Caco-2 (cell line): ENCODE data around the gene DOCK10. TPM values are rescaled to one million over a fixed set of nuclear protein-coding genes. Genes with fewer than 3 reads are reported as not detected.

Experiments
- BruUV-seq: library from RNA; stranded (reverse); fragments of 400-500 nt; replicated peaks from 2 replicates; lab custom pipeline; 2021; lab: Mats Ljungman, UMichigan
- CTCF ChIA-PET: fragments of 300-600 bp; sonication (Branson Sonifier 250); formaldehyde crosslinking; loops from one replicate; lab custom pipeline; 2022; ENCODE audit warnings: antibody characterized with exemption; lab: Charles Lee
- POLR2A ChIA-PET: fragments of 300-600 bp; sonication (Branson Sonifier 250); formaldehyde crosslinking; loops from one replicate; lab custom pipeline; 2022; ENCODE audit warnings: antibody characterized with exemption; lab: Charles Lee
- DNase-seq, 2 experiments: peaks; one replicate each; pipeline versions ENCODE4 v3.0.0 to v3.0.0-alpha.2; 2020 to 2022
- H3K27me3 ChIP-seq: replicated peaks from 2 replicates; pipeline ENCODE4 v1.6.0; 2011; ENCODE audit warnings: low read length; ENCODE audit not compliant: control insufficient read depth, insufficient read depth
- H3K36me3 ChIP-seq: 2 replicates; pipeline ENCODE4 v1.5.1; 2011; ENCODE audit warnings: low read length; ENCODE audit not compliant: control insufficient read depth, insufficient read depth
- H3K4me1 ChIP-seq: fragments of 250-450 bp; sonication (Bioruptor Pico); 2 replicates; pipeline ENCODE4 v1.5.1; 2020; ENCODE audit warnings: mild to moderate bottlenecking
- H3K4me3 ChIP-seq: 2 replicates; pipeline ENCODE4 v1.5.1; 2011; ENCODE audit warnings: low read depth, mild to moderate bottlenecking, control low read depth, low read length
- H3K9me3 ChIP-seq: fragments of 250-450 bp; sonication (Bioruptor Pico); 2 replicates; pipeline ENCODE4 v1.5.1; 2020; ENCODE audit warnings: mild to moderate bottlenecking, moderate library complexity
- H3K27ac Mint-ChIP-seq: one replicate; pipeline ENCODE4 v1.8.0; 2022; ENCODE audit warnings: mixed read lengths; ENCODE audit not compliant: unreplicated experiment
- H3K27me3 Mint-ChIP-seq: one replicate; pipeline ENCODE4 v1.8.0; 2022; ENCODE audit warnings: mixed read lengths; ENCODE audit not compliant: insufficient read depth, unreplicated experiment
- H3K36me3 Mint-ChIP-seq: one replicate; pipeline ENCODE4 v1.8.0; 2022; ENCODE audit warnings: mild to moderate bottlenecking, mixed read lengths; ENCODE audit not compliant: insufficient read depth, unreplicated experiment
- H3K4me1 Mint-ChIP-seq: one replicate; pipeline ENCODE4 v1.8.0; 2022; ENCODE audit warnings: low read depth, mixed read lengths; ENCODE audit not compliant: unreplicated experiment
- H3K4me3 Mint-ChIP-seq: one replicate; pipeline ENCODE4 v1.8.0; 2022; ENCODE audit warnings: mild to moderate bottlenecking, moderate library complexity, mixed read lengths; ENCODE audit not compliant: unreplicated experiment
- H3K9me3 Mint-ChIP-seq: one replicate; pipeline ENCODE4 v1.8.0; 2022; ENCODE audit warnings: mixed read lengths; ENCODE audit not compliant: unreplicated experiment
- intact Hi-C: fragments of 100-400 bp; cut with micrococcal nuclease; formaldehyde crosslinking; loops from one replicate; pipeline ENCODE4 v1.10.0; 2022; ENCODE audit not compliant: unreplicated experiment
- total RNA-seq: library from RNA; stranded (reverse); gene quantifications from 2 replicates; pipeline ENCODE4 v1.2.3, GENCODE V29; 2022
- TF ChIP-seq, protein P1 (sequence below), 2 experiments: fragments of 200-600 bp in 1 of 2; IDR thresholded peaks; 1 replicate in 1 of 2; 2 replicates in 1 of 2; pipeline versions ENCODE4 v1.5.1 to v1.8.0; 2011 to 2022; ENCODE audit warnings: antibody characterized with exemption in 1 of 2, control low read depth in 1 of 2, inconsistent platforms in 1 of 2, low read depth in 1 of 2, low read length in 1 of 2, mild to moderate bottlenecking in 1 of 2, moderate library complexity in 1 of 2; ENCODE audit not compliant: insufficient read depth in 1 of 2, severe bottlenecking in 1 of 2, unreplicated experiment in 1 of 2

DOCK10 gene
- total RNA-seq, 1 experiment from 2014 or later = not detected

GRCh38 chr2:224970311-224970710, 72.0 kb downstream of the DOCK10 start:
- Histone ChIP-seq H3K36me3 (no peaks in the 10 kb centered on the region), H3K4me3 (no peak overlapping the region), H3K4me1 (no peaks in the 10 kb centered on the region), H3K27me3 (no peaks in the 10 kb centered on the region), H3K9me3 (no peaks in the 10 kb centered on the region)
- Mint-ChIP-seq H3K4me1 (no peaks in the 10 kb centered on the region), H3K9me3 (no peaks in the 10 kb centered on the region), H3K36me3 (no peaks in the 10 kb centered on the region), H3K27me3 (no peaks in the 10 kb centered on the region), H3K27ac (no peak overlapping the region), H3K4me3 (no peak overlapping the region)
- ChIA-PET POLR2A (no interaction called here), CTCF (no interaction called here)
- intact Hi-C loops = no loop called here
- TF ChIP-seq, protein P1, sequence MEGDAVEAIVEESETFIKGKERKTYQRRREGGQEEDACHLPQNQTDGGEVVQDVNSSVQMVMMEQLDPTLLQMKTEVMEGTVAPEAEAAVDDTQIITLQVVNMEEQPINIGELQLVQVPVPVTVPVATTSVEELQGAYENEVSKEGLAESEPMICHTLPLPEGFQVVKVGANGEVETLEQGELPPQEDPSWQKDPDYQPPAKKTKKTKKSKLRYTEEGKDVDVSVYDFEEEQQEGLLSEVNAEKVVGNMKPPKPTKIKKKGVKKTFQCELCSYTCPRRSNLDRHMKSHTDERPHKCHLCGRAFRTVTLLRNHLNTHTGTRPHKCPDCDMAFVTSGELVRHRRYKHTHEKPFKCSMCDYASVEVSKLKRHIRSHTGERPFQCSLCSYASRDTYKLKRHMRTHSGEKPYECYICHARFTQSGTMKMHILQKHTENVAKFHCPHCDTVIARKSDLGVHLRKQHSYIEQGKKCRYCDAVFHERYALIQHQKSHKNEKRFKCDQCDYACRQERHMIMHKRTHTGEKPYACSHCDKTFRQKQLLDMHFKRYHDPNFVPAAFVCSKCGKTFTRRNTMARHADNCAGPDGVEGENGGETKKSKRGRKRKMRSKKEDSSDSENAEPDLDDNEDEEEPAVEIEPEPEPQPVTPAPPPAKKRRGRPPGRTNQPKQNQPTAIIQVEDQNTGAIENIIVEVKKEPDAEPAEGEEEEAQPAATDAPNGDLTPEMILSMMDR (IDR thresholded peaks at IDR 0.05; ENCODE audit: insufficient read depth in 1 of 2, low read depth in 1 of 2, low read length in 1 of 2, severe bottlenecking in 1 of 2, unreplicated experiment in 1 of 2) = no peak
- no peak for DNase-seq
- BruUV-seq = no TSS peak

GRCh38 chr2:224969633-224970260, 72.5 kb downstream of the DOCK10 start:
- intact Hi-C loops = no loop called here
- Histone ChIP-seq H3K9me3 (no peaks in the 10 kb centered on the region), H3K27me3 (no peaks in the 10 kb centered on the region), H3K4me1 (no peaks in the 10 kb centered on the region), H3K36me3 (no peaks in the 10 kb centered on the region), H3K4me3 (no peak overlapping the region)
- Mint-ChIP-seq H3K4me1 (no peaks in the 10 kb centered on the region), H3K4me3 (no peak overlapping the region), H3K36me3 (no peaks in the 10 kb centered on the region), H3K27me3 (no peaks in the 10 kb centered on the region), H3K9me3 (no peaks in the 10 kb centered on the region), H3K27ac (no peak overlapping the region)
- TF ChIP-seq, protein P1 (IDR thresholded peaks at IDR 0.05; ENCODE audit: insufficient read depth in 1 of 2, low read depth in 1 of 2, low read length in 1 of 2, severe bottlenecking in 1 of 2, unreplicated experiment in 1 of 2) = no peak
- ChIA-PET POLR2A (no interaction called here), CTCF (no interaction called here)
- BruUV-seq = no TSS peak
- DNase-seq = no peak

- Mint-ChIP-seq H3K4me1 (no peaks in the 10 kb centered on the region), H3K27ac (no peak overlapping the region), H3K36me3 (no peaks in the 10 kb centered on the region), H3K27me3 (no peaks in the 10 kb centered on the region), H3K4me3 (no peak overlapping the region), H3K9me3 (no peaks in the 10 kb centered on the region)
- ChIA-PET CTCF (no interaction called here), POLR2A (no interaction called here)
- DNase-seq = no peak
- H3K27me3 ChIP-seq = no peaks in the 10 kb centered on the region
- no peaks in the 10 kb centered on the region for H3K9me3 ChIP-seq
- BruUV-seq = no TSS peak
- intact Hi-C loops = no loop called here
- no peaks in the 10 kb centered on the region for H3K4me1 ChIP-seq
- H3K36me3 ChIP-seq = no peaks in the 10 kb centered on the region
- TF ChIP-seq, protein P1 (IDR thresholded peaks at IDR 0.05; ENCODE audit: insufficient read depth in 1 of 2, low read depth in 1 of 2, low read length in 1 of 2, severe bottlenecking in 1 of 2, unreplicated experiment in 1 of 2) = no peak
- H3K4me3 ChIP-seq = no peak overlapping the region
Measured at GRCh38 chr2:224969095-224969494, 73.2 kb downstream of the DOCK10 start.
